SKM-1 (cell line): Measurements from ENCODE around the gene HJV.

Experiments used
- DNase-seq: peaks from one replicate; lab custom pipeline; 2025; ENCODE audit not compliant: unreplicated experiment; lab: John Stamatoyannopoulos, UW

HJV gene

DNA sequence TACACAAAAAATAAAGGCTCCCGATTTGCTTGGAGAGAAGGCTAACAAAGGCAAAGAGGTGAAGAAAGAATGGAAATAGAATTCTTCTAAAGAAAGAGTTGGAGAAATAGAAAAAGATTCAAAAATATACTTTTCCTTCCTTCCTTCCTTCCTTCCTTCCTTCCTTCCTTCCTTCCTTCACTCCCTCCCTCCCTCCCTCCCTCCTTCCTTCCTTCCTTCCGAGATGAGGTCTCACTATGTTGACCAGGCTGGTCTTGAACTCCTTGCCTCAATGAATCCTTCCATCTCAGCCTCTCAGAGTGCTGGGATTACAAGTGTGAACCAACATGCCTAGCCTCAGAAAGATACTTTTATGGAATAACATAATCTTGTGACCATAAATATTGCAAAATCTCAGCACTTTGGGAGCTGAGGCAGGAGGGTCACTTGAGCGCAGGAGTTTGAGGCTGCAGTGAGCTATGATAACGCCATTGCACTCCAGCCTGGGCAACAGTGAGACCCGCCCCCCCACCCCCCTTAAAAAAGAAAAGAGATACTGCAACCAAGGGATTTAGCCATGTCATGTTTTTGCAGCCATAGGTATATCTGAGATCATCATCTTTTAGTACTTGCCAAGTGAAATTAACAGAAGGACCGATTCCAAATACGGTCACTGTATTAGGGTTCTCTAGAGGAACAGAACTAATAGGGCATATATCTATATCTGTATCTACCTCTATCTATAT is 1.0 kb upstream of the HJV start:
- no peak for DNase-seq

DNA sequence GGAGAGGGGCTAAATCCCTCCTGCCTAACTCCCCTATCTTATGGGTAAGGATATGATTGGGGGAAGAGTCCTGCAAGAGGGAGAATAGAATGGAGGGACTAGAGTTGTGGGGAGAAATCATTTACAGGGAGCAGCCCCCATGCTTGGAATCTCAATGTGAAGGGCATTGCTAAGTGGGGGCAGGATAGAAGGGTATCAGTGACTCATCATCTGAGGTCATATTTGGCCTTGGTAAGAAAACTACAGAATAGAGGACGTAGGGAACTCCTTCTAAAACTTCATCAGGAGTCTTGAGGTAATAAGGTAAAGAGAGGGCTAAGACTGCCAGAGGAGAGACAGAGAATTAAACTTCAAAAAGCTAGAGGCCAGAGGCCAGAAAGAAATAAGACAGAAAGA is 487 bp downstream of the HJV start:
- DNase-seq: no peak

DNA sequence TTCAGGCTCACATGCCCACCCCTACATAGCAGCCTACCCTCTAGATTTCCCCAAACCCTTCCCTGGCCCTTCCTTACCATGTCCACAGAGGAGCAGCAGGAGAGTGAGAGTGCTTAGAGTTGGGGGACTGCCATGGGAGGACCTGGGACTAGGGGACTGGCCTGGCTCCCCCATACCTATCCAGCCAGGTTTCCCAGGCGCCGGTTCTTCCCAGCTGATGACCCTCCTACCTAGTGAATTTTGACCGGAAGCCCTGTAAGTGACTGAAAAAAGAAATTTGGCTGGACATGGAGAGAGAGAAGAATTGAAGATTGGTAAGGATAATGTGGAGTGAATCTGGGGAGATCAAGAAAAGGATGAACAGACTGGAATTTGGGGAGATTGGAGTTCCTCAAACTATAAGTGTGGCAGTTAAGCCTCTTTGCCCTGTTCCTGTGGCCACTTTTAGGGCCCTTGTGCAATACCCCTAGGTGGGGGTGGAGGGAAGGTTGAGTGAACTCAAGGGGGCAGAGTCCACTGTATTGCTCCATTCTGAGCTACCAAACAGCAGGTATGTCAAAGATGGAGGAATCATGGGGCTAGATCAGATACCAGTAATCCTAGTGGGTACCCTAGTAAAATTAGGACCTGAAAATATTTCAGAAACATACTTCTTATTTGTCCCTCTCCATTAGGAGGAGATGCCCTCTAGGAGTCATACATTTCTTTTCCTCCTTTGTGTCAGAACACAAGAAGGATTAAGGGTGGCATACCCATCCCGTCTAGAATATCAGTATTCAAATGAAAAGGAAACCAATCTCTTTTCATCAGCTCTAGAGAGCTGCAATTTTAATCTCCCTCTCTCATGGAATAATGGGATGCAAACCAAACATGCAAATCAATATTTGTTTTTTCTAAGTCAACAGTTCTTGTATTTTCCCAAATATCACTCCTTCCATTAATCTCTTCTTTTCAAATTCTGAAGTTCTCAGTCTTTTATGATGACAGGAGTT is 1.2 kb downstream of the HJV start:
- DNase-seq: peak; percentile 49

DNA sequence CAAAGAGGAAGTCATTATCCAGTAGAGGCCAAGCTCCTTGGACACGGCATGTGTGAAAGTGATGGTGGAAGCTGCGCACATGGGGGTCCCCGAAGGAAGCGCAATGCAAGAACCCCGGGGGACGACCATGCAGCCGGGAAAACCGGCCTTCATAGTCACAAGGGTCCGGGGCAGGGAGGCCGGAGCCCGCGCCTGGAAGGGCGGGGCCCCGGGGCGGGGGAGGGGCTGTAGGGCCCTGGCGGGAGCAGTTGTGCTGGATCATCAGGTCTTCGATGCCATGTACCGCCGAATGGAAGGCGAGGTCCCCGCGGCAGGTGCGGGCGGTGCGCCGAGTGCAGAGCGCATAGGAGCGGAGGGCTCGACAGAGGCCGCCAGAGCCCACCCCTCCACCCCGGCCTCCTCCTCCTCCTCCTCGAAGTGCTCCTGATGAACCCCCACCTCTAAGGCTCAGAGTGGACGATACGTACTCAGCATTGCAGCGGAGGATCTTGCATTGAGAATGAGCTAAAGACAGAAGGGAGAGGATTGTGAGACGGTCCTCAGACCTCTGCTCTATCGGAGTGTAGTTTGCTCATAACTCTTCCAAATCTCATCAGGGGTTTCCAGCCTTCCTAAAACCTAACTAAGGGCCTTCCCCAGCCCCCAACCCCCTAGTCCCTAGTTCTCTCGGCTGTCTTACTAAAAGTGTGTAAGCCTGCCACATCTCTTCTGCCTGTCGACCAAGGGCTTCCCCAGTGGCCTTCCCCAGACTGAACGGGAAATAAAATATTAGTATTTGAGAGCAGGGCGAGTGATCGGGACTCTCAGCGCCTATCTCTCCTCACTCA is 2.1 kb downstream of the HJV start:
- DNase-seq: no peak

DNA sequence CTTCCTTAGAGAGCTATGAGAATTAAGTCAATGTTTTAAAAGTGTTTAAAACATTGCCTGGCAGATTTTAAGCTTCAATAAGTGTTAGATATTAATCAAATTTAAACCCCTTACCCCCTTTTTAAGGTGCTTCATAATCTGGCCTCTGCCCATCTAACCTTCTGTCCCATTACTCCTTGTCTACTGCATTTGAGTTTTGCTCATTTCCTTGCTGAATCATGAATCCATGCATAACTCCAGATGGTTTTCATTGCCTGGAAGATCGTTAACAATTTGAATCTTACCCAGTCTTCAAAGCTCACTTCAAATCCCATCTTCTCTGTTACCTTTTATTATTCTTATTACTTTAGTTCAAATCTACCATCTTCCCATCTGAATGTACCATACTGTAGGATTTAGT is 4.6 kb downstream of the HJV start:
- no peak for DNase-seq

DNA sequence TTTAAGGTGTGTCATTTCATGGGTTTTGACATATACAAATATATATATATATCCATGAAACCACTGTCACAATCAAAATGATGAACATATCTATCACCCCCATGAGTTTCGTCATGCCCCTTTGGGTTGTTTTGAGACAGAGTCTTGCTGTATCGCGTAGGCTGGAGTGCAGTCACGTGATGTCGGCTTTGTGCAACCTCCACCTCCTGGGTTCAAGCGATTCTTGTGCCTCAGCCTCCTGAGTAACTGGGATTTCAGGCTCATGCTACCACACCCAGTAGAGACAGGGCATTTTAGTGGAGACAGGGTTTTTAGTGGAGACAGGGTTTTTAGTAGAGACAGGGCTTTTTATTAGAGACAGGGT is 8.0 kb downstream of the HJV start:
- DNase-seq: no peak

DNA sequence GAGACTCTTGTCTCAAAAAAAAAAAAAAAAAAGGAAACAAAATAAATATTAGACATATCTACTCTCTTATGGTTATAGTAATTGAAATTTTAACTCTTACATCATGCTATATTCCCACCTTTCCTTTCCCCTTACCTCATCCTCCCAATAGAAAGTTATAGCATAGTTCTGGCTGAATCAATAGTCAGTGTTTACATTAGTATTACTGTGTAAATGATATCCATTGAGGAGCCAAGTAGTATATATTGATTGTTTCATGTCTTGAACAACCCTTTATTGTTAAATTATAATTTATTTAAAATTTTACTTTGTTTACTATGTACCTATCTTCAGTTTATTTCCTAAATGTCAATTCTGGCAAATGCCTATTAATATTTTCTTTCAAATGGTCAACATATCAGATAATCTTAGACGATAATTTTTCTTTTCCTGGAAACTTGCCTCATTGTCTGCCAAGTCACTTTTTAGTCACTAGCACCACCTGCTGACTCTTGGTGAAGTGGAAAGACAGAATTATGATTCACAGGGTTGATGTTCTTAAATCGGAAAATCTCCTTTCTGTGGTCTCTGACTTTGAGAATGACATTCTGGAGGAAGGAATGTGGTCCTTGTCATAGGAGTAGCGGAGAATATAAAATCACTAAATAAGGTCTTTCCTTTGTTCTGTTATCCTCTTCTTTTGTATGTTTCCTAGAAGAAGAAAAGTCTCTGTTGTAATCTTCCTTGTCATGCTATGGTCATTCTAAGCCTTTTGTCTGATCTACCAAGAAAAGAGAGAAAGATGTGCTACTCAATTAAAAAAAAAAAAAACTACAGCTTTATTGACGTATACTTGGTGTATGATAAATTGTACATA is 8.6 kb downstream of the HJV start:
- peak; percentile 82 for DNase-seq

DNA sequence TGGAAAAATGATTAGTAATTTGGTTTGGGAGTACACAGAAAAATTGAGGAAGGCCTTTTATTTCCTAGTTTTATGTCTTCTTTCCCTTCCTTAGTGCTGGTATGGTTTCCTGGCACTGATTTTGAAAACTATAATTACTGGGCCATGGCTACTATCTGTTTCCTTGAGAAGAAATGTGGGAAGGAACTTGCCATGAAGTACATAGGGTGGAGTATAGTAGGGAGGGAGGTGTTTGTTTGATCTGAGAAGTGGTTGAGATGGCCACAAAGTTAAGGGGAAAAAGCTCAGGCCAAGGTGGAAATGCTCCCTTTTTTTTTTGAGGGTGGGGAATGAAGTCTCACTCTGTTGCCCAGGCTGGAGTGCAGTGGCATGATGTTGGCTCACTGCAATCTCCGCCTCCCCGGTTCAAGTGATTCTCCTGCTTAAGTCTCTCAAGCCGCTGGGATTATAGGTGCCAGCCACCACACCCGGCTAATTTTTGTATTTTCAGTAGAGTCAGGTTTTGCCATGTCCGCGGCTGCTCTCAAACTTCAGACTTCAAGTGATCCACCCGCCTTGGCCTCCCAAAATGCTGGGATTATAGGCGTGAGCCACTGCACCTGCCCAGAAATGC is 11.3 kb downstream of the HJV start:
- DNase-seq: no peak

DNA sequence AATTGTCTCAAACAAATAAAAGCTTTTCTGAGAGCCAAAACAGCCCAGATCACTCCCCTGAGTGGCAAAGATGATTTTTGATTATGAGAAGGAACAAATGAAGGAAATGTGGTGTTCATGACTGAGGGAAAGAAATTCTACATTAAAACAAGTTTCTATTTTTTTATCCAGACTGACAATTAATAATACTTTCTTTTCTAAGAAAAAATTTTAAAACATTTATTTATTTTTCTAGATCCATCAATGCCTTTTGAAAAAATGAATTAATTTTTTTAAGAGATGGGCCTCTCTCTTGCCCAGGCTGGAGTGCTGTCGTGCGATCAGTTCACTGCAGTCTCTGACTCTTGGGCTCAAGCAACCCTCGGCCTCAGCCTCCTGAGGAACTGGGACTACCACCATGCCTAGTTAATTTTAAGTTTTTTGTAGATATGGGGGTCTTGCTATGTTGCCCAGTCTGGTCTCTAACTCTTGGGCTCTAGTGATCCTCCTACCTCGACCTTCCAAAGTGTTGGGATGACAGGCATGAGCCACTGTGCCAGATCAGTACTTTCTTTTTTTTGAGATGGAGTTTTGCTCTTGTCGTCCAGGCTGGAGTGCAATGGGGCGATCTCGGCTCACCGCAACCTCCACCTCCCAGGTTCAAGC is 13.9 kb downstream of the HJV start:
- no peak for DNase-seq

DNA sequence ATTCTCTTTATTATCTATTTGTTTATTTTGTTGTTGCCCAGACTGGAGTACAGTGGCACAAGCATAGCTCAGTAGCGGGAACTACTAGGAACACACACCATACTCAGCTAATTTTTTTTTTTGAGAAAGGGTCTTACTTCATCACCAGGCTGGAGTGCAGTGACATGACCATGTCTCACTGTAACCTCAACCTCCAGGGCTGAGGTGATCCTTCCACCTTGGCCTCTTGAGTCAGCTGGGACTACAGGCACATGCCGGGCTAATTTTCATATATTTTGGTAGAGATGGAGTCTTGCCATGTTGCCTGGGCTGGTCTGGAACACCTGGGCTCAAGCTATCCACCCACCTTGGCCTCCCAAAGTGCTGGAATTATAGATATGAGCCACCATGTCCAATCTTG is 19.8 kb downstream of the HJV start:
- DNase-seq: no peak

DNA sequence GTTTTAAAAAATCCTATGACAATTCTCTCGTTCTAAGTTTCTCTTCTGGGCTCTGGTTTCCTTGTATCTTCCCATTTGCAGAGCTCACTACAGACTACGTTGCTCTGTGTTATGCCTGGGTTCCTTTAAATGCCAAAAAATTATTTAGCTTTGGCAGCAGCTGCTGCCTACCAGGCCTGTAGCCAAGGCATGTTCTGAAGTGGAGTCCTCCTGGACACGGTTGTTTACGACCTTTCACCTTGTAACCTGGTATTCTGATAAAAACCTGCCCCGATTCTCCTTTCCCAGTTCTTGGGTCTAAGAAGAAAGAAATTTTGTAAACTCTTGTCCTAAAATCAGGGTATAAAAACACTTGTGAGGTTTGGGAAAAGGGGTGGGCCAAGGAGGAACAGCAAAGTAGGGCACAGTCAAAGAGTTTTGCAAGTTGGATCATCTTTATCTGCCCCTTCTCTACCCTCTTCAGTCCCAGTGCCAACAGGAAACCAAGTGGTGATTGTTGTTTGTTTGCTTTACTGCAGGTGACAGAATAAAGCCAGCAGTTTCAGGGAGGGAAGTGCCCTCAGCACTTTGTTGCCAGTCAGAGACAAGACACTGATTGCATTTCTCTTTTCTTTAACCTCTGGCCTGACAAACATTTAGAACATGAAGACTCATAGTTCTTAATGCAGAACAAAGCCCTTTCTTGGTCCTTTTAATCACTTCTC is 22.1 kb downstream of the HJV start:
- DNase-seq: no peak

DNA sequence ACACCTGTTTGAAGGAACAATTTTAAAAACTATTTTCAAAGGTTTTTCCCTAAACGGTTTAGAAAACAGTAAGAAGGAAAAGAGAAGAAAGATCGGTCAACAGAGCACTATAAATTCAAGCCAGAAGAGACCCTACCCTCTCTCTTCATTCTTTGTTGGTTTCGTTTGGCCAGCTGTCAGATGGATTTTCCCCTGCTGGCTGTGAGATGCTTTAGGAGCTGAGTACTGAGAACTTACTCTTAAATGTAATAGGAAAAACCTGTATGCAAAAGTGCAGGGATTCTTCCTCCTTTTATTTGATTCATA is 23.9 kb downstream of the HJV start:
- no peak for DNase-seq

DNA sequence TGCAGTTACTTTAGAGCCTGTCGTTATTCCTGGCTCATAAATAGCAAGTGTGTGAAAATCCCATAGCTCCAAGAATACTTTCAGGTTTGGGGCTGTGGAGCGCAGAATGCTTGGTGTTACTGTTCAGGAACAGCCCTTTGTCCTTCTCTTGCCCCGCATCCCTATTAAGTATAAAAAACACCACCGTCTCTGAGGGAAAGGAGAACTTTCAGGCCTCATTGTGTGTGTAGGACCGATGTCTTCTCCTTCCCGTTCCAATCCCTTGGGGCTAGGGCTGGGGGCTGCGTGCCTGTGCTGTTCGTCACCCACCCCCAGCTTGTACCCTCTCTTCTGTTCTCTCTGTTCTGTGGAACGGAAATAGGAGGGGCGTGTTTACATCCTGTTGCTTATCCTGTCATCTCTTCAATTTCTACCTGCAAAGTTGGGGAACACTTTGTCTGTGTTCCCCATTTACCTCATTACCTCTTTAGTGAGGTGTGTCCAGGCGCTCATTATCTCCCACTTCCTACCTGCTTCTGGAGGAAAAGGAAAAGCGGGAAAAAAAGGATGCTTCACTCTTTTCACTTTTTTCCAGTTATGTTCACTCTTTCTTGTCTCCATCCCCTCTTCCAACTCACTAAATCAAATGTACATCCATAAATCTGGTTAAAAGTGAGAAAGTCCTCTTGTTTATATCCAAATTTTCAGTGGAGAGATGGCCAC is 24.4 kb downstream of the HJV start:
- DNase-seq: no peak

DNA sequence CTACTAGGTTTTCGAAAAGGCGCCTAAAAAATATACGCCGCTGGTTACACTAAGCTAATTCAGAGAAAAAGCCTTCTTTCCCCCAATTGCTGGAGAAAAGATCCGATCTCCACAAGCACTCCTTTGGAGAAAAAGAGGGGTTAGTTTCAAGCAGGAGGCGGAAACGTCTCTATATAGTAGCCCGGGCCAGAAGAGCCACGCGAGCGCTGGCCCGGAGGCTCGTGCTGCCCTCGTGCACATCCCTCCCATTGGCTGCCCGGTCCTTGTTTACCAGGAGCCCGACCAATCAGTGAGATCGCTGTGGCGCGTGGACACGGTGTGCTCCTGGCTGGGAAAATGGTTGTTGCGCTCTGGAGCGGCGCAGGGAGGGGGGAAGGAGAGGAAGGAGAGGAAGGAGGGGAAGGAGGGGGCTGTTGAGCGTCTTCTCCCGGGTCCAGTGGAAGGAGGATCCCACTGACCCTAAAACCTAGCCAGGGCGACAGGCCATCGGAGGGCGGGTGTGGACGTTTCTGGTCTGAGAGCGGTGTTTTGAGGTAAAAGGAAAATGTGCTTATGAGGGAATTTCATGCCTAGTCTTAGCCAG is 25.0 kb downstream of the HJV start, which contains the start of gene TXNIP:
TXNIP (minus strand) TSS at position 147 of the 583 bp plus-strand sequence. CDS start 313 bp downstream, outside the sequence.
- DNase-seq: peak; percentile 97

DNA sequence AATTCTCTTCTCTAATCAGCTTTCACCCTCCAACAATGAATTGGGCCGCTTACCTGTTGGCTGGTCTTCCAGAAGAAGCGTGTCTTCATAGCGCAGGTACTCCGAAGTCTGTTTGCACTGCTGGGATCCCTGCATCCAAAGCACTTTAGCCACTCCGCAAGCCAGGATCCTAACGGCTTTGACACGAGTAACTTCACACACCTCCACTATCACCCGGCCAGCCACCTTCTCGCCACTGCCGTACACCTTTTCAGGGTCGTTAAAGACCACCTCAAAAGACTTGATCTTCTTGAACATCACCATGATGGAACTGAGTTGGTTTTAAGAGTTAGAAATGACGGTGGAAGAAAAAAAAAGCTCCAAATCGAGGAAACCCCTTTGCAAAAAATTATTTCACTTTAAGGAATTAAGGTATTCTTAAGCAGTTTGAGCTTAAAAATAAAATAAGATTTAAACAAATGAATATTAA is 25.5 kb downstream of the HJV start:
- no peak for DNase-seq

DNA sequence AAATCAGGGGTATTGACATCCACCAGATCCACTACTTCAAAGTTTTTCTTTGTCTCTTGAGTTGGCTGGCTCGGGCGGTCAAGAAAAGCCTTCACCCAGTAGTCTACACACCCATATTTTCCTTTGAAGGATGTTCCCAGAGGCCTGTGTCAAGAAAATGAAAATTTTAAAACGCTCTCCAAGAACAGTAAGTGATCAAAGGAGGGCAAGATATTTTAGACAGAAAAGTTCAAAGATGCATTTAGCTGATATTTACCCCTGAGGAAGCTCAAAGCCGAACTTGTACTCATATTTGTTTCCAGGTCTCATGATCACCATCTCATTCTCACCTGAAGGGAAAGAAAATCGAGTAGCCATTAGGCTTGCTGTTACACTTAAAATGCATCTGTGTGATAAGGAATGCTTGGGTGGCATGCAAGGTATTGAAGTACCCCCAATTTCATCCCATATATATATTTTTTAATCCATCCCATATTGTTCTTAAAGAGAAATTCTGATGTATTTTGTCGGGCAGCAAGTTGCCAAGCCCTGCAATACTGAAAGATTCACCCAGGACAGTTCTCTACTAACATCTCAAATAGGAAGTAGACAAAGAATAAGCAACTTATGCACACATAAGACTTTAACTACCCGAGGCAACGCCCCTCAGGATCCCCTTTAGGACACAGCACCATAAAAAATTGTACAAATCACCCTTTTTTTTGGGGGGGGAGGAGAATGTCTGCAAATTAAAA is 26.2 kb downstream of the HJV start:
- DNase-seq: no peak

DNA sequence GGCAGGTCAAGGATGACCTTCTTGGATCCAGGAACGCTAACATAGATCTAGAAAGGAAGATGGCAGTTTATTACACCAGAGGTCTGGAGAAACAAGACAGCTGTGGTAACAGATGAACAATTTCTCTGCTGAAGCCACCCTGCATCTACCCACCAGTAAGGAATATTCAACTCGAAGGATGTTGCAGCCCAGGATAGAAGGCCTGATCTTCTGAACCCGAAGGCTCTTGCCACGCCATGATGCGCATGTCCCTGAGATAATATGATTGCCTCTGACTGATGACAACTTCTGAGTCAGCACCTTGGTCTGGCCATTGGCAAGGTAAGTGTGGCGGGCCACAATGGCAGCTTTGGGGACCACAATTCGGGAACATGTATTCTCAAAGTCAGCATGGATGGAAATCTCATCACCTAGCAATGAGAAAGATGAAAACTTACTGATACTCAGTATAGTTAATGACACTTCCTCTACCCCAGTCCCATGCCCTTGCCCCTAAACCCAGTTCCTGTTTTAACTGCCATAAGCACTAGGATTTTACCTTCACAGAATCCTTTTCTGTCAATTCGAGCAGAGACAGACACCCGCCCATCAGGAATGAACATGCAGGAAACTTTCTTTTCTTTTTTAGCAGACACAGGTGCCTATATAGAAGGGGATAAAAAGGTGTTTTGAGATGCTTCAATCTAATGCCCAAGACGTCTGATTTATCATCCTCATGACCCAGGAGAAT is 27.0 kb downstream of the HJV start:
- no peak for DNase-seq
